ENCODE data around the gene TAS2R13.

The TAS2R13 gene

DNA sequence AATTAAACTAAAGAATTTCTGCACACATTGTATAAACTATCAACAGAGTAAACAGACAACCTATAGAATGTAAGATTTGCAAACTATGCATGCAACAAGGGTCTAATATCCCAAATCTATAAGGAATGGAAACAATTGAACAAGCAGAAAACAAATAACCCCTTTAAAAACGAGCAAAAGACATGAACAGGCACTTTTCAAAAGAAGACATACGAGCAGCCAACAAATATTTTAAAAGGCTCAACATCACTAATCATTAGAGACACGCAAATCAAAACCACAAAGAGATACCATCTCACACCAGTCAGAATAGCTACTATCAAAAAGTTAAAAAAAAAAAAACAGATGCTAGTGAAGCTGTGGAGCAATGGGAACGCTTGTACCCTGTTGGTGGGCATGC lies 4.7 kb downstream of the TAS2R13 start:
- Histone ChIP-seq H3K27ac (ENCODE audit: poor library complexity, severe bottlenecking) (no peak overlapping the region), H3K27me3 (ENCODE audit: insufficient read depth, poor library complexity, severe bottlenecking) (no peaks in the 10 kb centered on the region), H3K4me1 (ENCODE audit: insufficient read depth, poor library complexity, severe bottlenecking) (no peaks in the 10 kb centered on the region), H3K36me3 (ENCODE audit: low read depth) (no peaks in the 10 kb centered on the region), H3K4me3 (ENCODE audit: severe bottlenecking) (no peak overlapping the region), H3K9me3 (ENCODE audit: severe bottlenecking) (no peaks in the 10 kb centered on the region)
- no peak for DNase-seq (ENCODE audit: low spot score)
- TF ChIP-seq, protein P1, sequence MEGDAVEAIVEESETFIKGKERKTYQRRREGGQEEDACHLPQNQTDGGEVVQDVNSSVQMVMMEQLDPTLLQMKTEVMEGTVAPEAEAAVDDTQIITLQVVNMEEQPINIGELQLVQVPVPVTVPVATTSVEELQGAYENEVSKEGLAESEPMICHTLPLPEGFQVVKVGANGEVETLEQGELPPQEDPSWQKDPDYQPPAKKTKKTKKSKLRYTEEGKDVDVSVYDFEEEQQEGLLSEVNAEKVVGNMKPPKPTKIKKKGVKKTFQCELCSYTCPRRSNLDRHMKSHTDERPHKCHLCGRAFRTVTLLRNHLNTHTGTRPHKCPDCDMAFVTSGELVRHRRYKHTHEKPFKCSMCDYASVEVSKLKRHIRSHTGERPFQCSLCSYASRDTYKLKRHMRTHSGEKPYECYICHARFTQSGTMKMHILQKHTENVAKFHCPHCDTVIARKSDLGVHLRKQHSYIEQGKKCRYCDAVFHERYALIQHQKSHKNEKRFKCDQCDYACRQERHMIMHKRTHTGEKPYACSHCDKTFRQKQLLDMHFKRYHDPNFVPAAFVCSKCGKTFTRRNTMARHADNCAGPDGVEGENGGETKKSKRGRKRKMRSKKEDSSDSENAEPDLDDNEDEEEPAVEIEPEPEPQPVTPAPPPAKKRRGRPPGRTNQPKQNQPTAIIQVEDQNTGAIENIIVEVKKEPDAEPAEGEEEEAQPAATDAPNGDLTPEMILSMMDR (IDR thresholded peaks at IDR 0.05; ENCODE audit: poor library complexity, severe bottlenecking), result no peak
- no peak for ATAC-seq (ENCODE audit: low read depth)

DNA sequence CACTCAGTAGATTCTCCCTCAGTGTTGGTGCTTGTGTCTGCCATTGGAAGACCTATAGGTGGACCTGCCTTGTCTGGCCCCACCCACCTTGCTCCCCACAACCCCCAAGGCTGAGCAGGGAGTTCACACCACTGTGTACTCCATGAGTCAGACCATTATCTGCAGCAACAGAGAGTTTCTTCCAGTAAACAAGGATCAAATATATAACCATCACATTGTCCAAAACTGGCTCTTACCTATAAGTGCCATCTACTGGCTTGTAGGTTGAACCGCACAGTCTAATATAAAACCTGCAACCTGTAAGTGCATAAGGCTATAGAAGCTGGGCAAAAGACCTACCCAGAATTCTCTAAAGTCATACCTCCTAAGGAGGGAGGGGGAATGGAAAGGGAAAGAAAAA lies 7.9 kb downstream of the TAS2R13 start:
- no peaks in the 10 kb centered on the region for H3K4me1 ChIP-seq (ENCODE audit: insufficient read depth, poor library complexity, severe bottlenecking)
- TF ChIP-seq, protein P1 (IDR thresholded peaks at IDR 0.05; ENCODE audit: poor library complexity, severe bottlenecking), result no peak
- ATAC-seq (ENCODE audit: low read depth) (no peak), DNase-seq (ENCODE audit: low spot score) (no peak)
- H3K9me3 ChIP-seq (ENCODE audit: severe bottlenecking), result no peaks in the 10 kb centered on the region
- H3K36me3 ChIP-seq (ENCODE audit: low read depth), result no peaks in the 10 kb centered on the region
- H3K27me3 ChIP-seq (ENCODE audit: insufficient read depth, poor library complexity, severe bottlenecking), result no peaks in the 10 kb centered on the region
- no peak overlapping the region for H3K27ac ChIP-seq (ENCODE audit: poor library complexity, severe bottlenecking)
- H3K4me3 ChIP-seq (ENCODE audit: severe bottlenecking), result no peak overlapping the region

DNA sequence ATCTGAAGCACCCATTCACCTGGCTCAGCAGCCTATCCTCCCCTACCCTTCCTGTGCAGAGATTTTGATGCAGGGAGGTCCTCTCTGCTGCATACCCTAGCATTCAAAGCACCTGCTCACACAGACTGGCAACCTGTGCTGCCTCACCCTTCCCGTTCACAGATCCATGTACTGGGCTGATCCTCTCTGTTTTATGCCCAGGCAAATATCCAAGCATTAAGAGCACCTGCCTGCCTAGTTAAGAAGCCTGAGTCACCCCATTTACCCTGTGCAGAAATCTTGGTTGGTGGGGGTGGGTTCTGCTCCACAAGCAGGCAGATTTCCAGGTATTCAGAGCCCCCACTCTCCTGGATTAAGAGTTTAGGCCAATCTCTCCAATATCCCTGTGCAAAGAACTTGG lies 8.4 kb downstream of the TAS2R13 start:
- Histone ChIP-seq H3K27ac (ENCODE audit: poor library complexity, severe bottlenecking) (no peak overlapping the region), H3K36me3 (ENCODE audit: low read depth) (no peaks in the 10 kb centered on the region), H3K27me3 (ENCODE audit: insufficient read depth, poor library complexity, severe bottlenecking) (no peaks in the 10 kb centered on the region), H3K9me3 (ENCODE audit: severe bottlenecking) (no peaks in the 10 kb centered on the region), H3K4me1 (ENCODE audit: insufficient read depth, poor library complexity, severe bottlenecking) (no peaks in the 10 kb centered on the region), H3K4me3 (ENCODE audit: severe bottlenecking) (no peak overlapping the region)
- no peak for ATAC-seq (ENCODE audit: low read depth)
- TF ChIP-seq, protein P1 (IDR thresholded peaks at IDR 0.05; ENCODE audit: poor library complexity, severe bottlenecking), result no peak
- DNase-seq (ENCODE audit: low spot score), result no peak

DNA sequence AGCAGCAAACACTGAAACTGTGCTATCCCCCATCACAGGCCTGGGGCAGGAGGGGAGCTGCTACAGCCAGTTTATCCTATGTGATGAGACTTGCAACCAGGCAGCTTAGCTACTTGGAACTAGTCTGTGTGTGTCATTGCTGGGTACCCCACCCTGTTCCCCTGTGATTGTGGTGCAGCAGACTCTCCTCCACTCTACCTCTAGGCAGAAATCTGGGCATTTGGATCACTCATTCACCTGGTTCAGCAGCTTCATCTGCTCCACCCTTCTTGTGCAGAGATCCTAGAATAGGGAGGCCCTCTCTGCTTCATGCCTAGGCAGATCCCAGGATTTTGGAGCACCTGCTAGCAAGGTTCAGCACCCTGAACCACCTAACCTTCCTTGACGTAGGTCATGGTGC lies 8.8 kb downstream of the TAS2R13 start:
- ATAC-seq (ENCODE audit: low read depth), result no peak
- TF ChIP-seq, protein P1 (IDR thresholded peaks at IDR 0.05; ENCODE audit: poor library complexity, severe bottlenecking), result no peak
- Histone ChIP-seq H3K9me3 (ENCODE audit: severe bottlenecking) (no peaks in the 10 kb centered on the region), H3K27ac (ENCODE audit: poor library complexity, severe bottlenecking) (no peak overlapping the region), H3K4me1 (ENCODE audit: insufficient read depth, poor library complexity, severe bottlenecking) (no peaks in the 10 kb centered on the region), H3K27me3 (ENCODE audit: insufficient read depth, poor library complexity, severe bottlenecking) (no peaks in the 10 kb centered on the region), H3K4me3 (ENCODE audit: severe bottlenecking) (no peak overlapping the region), H3K36me3 (ENCODE audit: low read depth) (no peaks in the 10 kb centered on the region)
- DNase-seq (ENCODE audit: low spot score), result no peak

DNA sequence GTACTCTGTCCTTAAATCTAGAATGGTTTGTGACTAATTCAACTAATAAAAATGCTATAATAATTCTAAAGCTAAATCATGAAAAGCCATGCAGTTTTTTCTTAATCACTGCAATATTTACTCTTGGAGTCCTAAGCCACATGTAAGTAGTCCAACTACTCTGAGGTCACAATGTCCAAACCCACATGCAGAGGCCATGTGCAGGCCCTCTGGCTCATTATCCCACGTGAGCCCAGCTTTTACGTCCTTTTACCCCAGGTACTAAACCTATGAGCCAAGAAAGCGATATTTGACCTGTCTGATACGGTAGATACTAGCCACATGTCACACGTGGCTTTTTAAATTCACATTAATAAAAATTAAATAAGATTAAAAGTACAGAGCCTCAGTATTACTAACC lies 12.5 kb downstream of the TAS2R13 start:
- H3K27me3 ChIP-seq (ENCODE audit: insufficient read depth, poor library complexity, severe bottlenecking), result no peaks in the 10 kb centered on the region
- no peak overlapping the region for H3K27ac ChIP-seq (ENCODE audit: poor library complexity, severe bottlenecking)
- no peak overlapping the region for H3K4me3 ChIP-seq (ENCODE audit: severe bottlenecking)
- no peak for ATAC-seq (ENCODE audit: low read depth)
- TF ChIP-seq, protein P1 (IDR thresholded peaks at IDR 0.05; ENCODE audit: poor library complexity, severe bottlenecking), result no peak
- no peaks in the 10 kb centered on the region for H3K36me3 ChIP-seq (ENCODE audit: low read depth)
- no peaks in the 10 kb centered on the region for H3K9me3 ChIP-seq (ENCODE audit: severe bottlenecking)
- H3K4me1 ChIP-seq (ENCODE audit: insufficient read depth, poor library complexity, severe bottlenecking), result no peaks in the 10 kb centered on the region
- DNase-seq (ENCODE audit: low spot score), result no peak
